ENCODE results near the gene CLSTN1. TPM values are rescaled to one million over a fixed set of nuclear protein-coding genes. Genes with fewer than 3 reads are reported as not detected.

Gene CLSTN1
- polyA plus RNA-seq, 12 donors = 60.7 to 107 (median 71.4) TPM; not detected in 1

- no peak for DNase-seq
Measured at GRCh38 chr1:9687874-9688582, 135.7 kb downstream of the CLSTN1 start.

- DNase-seq = no peak
Measured at GRCh38 chr1:9687120-9687873, 136.5 kb downstream of the CLSTN1 start.

GRCh38 chr1:9684801-9685200 lies 139.0 kb downstream of the CLSTN1 start:
- no peak for DNase-seq

- DNase-seq = no peak
Measured at GRCh38 chr1:9680828-9681227, 142.9 kb downstream of the CLSTN1 start.

- DNase-seq = no peak
Measured at GRCh38 chr1:9680091-9680490, 143.7 kb downstream of the CLSTN1 start.

Other genes starting within 250 kb of the CLSTN1 start
- gene TMEM201, start 235.1 kb downstream of the CLSTN1 start, polyA plus RNA-seq (ENCODE audit: insufficient read length in 12 of 12) = 10 to 100 TPM in 11 of 12 donors, not detected in 1; 11.3 to 21.7 (median 15.1) TPM
- gene PIK3CD, start 172.2 kb downstream of the CLSTN1 start, polyA plus RNA-seq (ENCODE audit: insufficient read length in 12 of 12) = 1 to 10 TPM in 11 of 12 donors, not detected in 1; 1.4 to 7.6 (median 2.6) TPM
- 100 to 1,000 TPM in 1 of 12 donors, 10 to 100 TPM in 11; 48.0 to 601 (median 60.2) TPM for gene CTNNBIP1, start 86.3 kb upstream of the CLSTN1 start, polyA plus RNA-seq (ENCODE audit: insufficient read length in 12 of 12)
- 10 to 100 TPM in 11 of 12 donors, not detected in 1; 46.8 to 82.0 (median 60.2) TPM for gene LZIC, start 119.4 kb upstream of the CLSTN1 start, polyA plus RNA-seq (ENCODE audit: insufficient read length in 12 of 12)
- 10 to 100 TPM in 11 of 12 donors, not detected in 1; 11.0 to 38.9 (median 12.8) TPM for gene NMNAT1, start 119.5 kb upstream of the CLSTN1 start, polyA plus RNA-seq (ENCODE audit: insufficient read length in 12 of 12)
- 1 to 10 TPM in 10 of 12 donors, not detected in 2; 2.8 to 9.2 (median 3.7) TPM for gene RBP7, start 173.3 kb upstream of the CLSTN1 start, polyA plus RNA-seq (ENCODE audit: insufficient read length in 12 of 12)
- 10 to 100 TPM in 11 of 12 donors, not detected in 1; 38.3 to 60.4 (median 43.9) TPM for gene UBE4B, start 209.0 kb upstream of the CLSTN1 start, polyA plus RNA-seq (ENCODE audit: insufficient read length in 12 of 12)

All from muscle of arm (tissue), 12 donors.